Mesendoderm (in vitro differentiated cells): ENCODE results near the gene PLXNA3.

Experiments used
- DNase-seq: peaks from one replicate; pipeline ENCODE4 v3.0.0; 2013
- H2AK5ac ChIP-seq: 2 replicates; pipeline ENCODE4 v1.6.1; 2013; ENCODE audit warnings: low read length, inconsistent platforms
- H2BK120ac ChIP-seq: 2 replicates; pipeline ENCODE4 v1.6.1; 2013; ENCODE audit warnings: low read depth, mild to moderate bottlenecking, low read length, moderate library complexity, mixed read lengths
- H2BK15ac ChIP-seq: replicated peaks from 2 replicates; pipeline ENCODE4 v1.6.1; 2013; ENCODE audit warnings: low read depth, mild to moderate bottlenecking, moderate library complexity
- H2BK5ac ChIP-seq: 2 replicates; pipeline ENCODE4 v1.6.1; 2013; ENCODE audit warnings: low read length, inconsistent platforms
- H3K18ac ChIP-seq: 2 replicates; pipeline ENCODE4 v1.6.1; 2013; ENCODE audit warnings: mild to moderate bottlenecking, low read length, mixed read lengths
- H3K23ac ChIP-seq: one replicate; pipeline ENCODE4 v1.6.1; 2013; ENCODE audit warnings: low read length
- H3K27ac ChIP-seq: 2 replicates; pipeline ENCODE4 v1.5.1; 2013; ENCODE audit warnings: low read depth, mild to moderate bottlenecking, inconsistent platforms, low read length, moderate library complexity
- H3K27me3 ChIP-seq: 2 replicates; pipeline ENCODE4 v1.6.1; 2013; ENCODE audit warnings: low read length, control low read depth, mild to moderate bottlenecking, inconsistent platforms; ENCODE audit not compliant: insufficient read depth, poor library complexity
- H3K36me3 ChIP-seq: 2 replicates; pipeline ENCODE4 v1.6.1; 2013; ENCODE audit warnings: low read length, inconsistent platforms; ENCODE audit not compliant: control insufficient read depth, insufficient read depth
- H3K4ac ChIP-seq: one replicate; pipeline ENCODE4 v1.6.1; 2013; ENCODE audit warnings: low read depth, mild to moderate bottlenecking, low read length, moderate library complexity
- H3K4me1 ChIP-seq: 2 replicates; pipeline ENCODE4 v1.6.1; 2013; ENCODE audit warnings: low read depth, low read length, inconsistent platforms; ENCODE audit not compliant: control insufficient read depth
- H3K4me2 ChIP-seq: 2 replicates; pipeline ENCODE4 v1.6.1; 2013; ENCODE audit warnings: low read length
- H3K4me3 ChIP-seq: 2 replicates; pipeline ENCODE4 v1.5.1; 2013; ENCODE audit warnings: mild to moderate bottlenecking, low read length
- H3K56ac ChIP-seq: one replicate; pipeline ENCODE4 v1.6.1; 2013; ENCODE audit warnings: low read length
- H3K79me1 ChIP-seq: 2 replicates; pipeline ENCODE4 v1.6.1; 2013; ENCODE audit warnings: low read length, inconsistent platforms
- H3K79me2 ChIP-seq: 2 replicates; pipeline ENCODE4 v1.6.1; 2013; ENCODE audit warnings: mild to moderate bottlenecking, low read length; ENCODE audit not compliant: control insufficient read depth, insufficient read depth
- H3K9ac ChIP-seq: 2 replicates; pipeline ENCODE4 v1.6.1; 2013; ENCODE audit warnings: low read length, inconsistent platforms
- H4K5ac ChIP-seq: one replicate; pipeline ENCODE4 v1.6.1; 2013; ENCODE audit warnings: low read length
- H4K8ac ChIP-seq: one replicate; pipeline ENCODE4 v1.6.1; 2013; ENCODE audit warnings: low read depth, mild to moderate bottlenecking, control low read depth, low read length, moderate library complexity
- WGBS: extraction: QIAGEN DNeasy Blood & Tissue Kit; methylation state at CpG from one replicate; pipeline ENCODE4 v1.1.7; 2013; ENCODE audit warnings: low lambda C conversion rate, missing lambda C conversion rate; ENCODE audit not compliant: insufficient coverage; ENCODE audit errors: extremely low coverage; 5-methylcytosine and 5-hydroxymethylcytosine counted together

The PLXNA3 gene

DNA sequence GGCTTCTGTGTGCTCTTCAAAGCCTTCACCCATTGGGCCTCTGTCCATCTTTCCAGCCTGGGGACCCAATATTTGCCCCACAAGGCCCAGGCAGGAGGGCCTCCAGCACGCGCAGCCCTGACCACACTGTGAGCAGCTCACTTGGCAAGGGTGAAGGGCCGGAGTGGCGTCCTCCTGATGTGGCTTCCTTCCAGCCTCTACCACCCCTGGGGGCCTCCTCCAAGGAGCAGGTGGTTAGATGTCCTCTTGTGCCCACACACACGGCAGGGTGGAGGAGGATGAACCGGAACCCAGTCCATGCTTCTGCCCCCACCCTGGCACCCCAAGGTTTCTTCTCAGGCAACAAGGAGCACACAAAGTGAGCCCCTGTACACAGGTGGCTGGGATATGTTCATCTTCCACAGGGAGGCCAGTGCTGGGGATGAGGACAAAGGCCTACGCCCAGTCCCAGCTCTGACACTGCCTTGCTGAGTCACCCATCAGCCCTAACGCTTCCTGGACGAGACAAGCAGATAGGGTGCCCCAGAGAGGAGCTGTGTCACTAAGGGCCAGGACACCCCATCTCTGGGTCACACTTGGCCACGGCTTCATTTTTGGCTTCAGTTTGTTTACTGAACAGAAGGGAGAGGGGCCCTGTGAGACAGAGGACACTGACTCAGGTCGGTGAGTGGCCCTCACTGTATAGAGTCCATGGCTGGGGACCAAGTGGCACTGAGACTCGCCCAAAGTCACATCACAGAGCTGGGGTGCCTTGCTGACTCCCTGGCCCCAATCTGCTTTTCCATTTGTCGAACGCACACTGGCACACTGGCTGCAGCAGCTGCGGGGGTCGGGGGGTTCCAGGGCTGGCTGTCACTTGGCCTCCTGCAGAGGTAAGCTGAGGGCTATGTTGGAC lies 26.4 kb downstream of the PLXNA3 start:
- Histone ChIP-seq H2AK5ac (no peak overlapping the region), H4K5ac (no peak overlapping the region), H3K27me3 (no peaks in the 10 kb centered on the region), H3K18ac (no peak overlapping the region), H3K36me3 (no peaks in the 10 kb centered on the region), H3K4me3 (no peak overlapping the region), H2BK5ac (no peak overlapping the region), H3K27ac (no peak overlapping the region), H3K4me2 (no peak overlapping the region), H3K79me1 (no peaks in the 10 kb centered on the region), H2BK120ac (no peak overlapping the region), H3K23ac (no peak overlapping the region), H3K56ac (no peak overlapping the region), H2BK15ac (no peak overlapping the region), H3K79me2 (no peaks in the 10 kb centered on the region), H3K4me1 (no peaks in the 10 kb centered on the region), H3K9ac (no peak overlapping the region), H4K8ac (no peak overlapping the region), H3K4ac (no peak overlapping the region)
- no CpG with 5 or more reads among the region's 16 CpGs for WGBS
- no peak for DNase-seq

GRCh38 chrX:154485150-154486051 lies 27.3 kb downstream of the PLXNA3 start:
- Histone ChIP-seq H2AK5ac (no peak overlapping the region), H3K36me3 (no peaks in the 10 kb centered on the region), H3K27me3 (no peaks in the 10 kb centered on the region), H2BK15ac (no peak overlapping the region), H2BK5ac (no peak overlapping the region), H3K4ac (peak overlapping the region; percentile 71), H4K8ac (no peak overlapping the region), H3K9ac (peak overlapping the region; percentile 87), H3K18ac (no peak overlapping the region), H3K79me1 (no peaks in the 10 kb centered on the region), H3K4me2 (peak overlapping the region; percentile 40), H3K23ac (no peak overlapping the region), H4K5ac (no peak overlapping the region), H3K4me1 (no peaks in the 10 kb centered on the region), H2BK120ac (no peak overlapping the region), H3K4me3 (peak overlapping the region; percentile 56), H3K56ac (peak overlapping the region; percentile 91), H3K27ac (no peak overlapping the region), H3K79me2 (no peaks in the 10 kb centered on the region)
- peak; percentile 7 for DNase-seq
- WGBS, result no CpG with 5 or more reads among the region's 35 CpGs

DNA sequence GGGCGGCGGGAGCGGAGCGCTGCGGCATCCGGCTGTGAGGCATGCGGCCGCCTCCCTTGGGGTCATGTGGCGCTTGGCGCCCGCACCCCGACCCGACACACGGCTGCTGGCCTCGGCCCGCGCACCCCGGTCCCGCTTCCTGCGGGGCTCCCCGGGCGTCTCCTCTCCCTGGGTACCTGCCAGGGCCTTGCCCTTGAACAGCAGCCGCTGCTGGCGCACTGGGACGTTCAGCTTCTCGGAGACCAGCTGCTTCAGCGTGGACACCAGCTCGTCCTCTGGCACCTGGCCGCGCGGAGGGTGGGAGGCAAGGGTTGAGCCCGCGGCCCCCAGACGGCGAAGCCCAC lies 27.9 kb downstream of the PLXNA3 start:
- H3K27me3 ChIP-seq, result no peaks in the 10 kb centered on the region
- H3K27ac ChIP-seq, result no peak overlapping the region
- H4K5ac ChIP-seq, result no peak overlapping the region
- H3K9ac ChIP-seq, result peak overlapping the region; percentile 87
- H2BK120ac ChIP-seq, result no peak overlapping the region
- peak overlapping the region; percentile 71 for H3K4ac ChIP-seq
- peak overlapping the region; percentile 91 for H3K56ac ChIP-seq
- H3K79me2 ChIP-seq, result no peaks in the 10 kb centered on the region
- H3K4me2 ChIP-seq, result peak overlapping the region; percentile 40
- H2BK5ac ChIP-seq, result no peak overlapping the region
- peak overlapping the region; percentile 56 for H3K4me3 ChIP-seq
- H3K36me3 ChIP-seq, result no peaks in the 10 kb centered on the region
- H3K4me1 ChIP-seq, result no peaks in the 10 kb centered on the region
- H3K79me1 ChIP-seq, result no peaks in the 10 kb centered on the region
- peak; percentile 6 for DNase-seq
- peak overlapping the region; percentile 81 for H3K18ac ChIP-seq
- WGBS, result no CpG with 5 or more reads among the region's 35 CpGs
- H4K8ac ChIP-seq, result no peak overlapping the region
- no peak overlapping the region for H2BK15ac ChIP-seq
- no peak overlapping the region for H2AK5ac ChIP-seq
- no peak overlapping the region for H3K23ac ChIP-seq

DNA sequence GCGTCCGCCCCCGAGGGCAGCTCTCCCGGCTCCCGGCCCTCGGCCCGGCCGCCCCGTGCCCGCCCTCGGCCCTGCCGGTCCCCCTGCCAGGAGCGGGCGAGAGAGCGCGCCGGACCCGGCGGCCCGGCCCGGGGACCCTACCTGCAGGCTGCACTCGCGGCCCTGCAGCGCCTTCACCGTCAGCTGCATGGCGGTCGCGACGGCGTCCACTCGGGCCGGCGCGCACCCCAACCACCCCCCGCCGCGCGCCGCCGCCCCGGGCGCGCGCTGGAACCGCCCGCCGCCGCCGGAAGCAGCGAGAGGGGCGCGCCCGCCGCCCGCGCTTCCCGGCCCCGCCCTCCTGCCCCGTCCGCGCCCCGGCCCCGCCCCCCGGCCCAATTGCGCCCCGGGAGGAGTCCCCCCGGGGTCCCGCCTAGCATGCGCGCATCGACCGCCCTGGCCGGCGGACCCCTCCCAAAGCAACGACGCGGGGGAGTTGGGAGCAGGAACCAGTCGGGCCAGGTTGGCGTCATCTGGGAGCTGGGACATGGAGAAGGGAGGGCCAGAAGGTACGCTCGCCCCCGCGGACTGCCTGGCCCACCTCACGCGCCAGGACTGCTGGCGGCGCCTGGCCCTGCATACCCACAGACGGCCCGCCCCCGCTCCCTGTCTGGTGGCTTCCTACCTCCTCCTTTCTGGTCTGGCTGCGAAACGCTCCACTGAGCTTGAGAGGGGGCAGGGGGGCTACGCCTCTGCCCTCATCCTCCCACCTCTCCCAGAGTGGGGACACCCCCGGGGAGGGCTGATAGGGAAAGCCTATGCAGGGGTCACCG lies 28.5 kb downstream of the PLXNA3 start, which contains the start of gene UBL4A:
UBL4A (minus strand) TSS at position 220 of the 812 bp plus-strand sequence; CDS start at position 189, 31 bp downstream.
- H2BK5ac ChIP-seq, result no peak within 1 kb of the TSS
- H3K9ac ChIP-seq, result peak within 1 kb of the TSS; percentile 87
- no peak within 1 kb of the TSS for H4K8ac ChIP-seq
- H3K36me3 ChIP-seq, result no peaks in the 10 kb centered on the region
- no peak within 1 kb of the TSS for H2AK5ac ChIP-seq
- H3K4me1 ChIP-seq, result no peaks in the 10 kb centered on the region
- H3K18ac ChIP-seq, result peak within 1 kb of the TSS; percentile 81
- no peaks in the 10 kb centered on the region for H3K27me3 ChIP-seq
- no peak within 1 kb of the TSS for H4K5ac ChIP-seq
- WGBS, result no CpG with 5 or more reads among the region's 95 CpGs
- peak within 1 kb of the TSS; percentile 56 for H3K4me3 ChIP-seq
- peak within 1 kb of the TSS; percentile 40 for H3K4me2 ChIP-seq
- H2BK120ac ChIP-seq, result no peak within 1 kb of the TSS
- H3K27ac ChIP-seq, result no peak within 1 kb of the TSS
- H3K4ac ChIP-seq, result peak within 1 kb of the TSS; percentile 71
- no peaks in the 10 kb centered on the region for H3K79me2 ChIP-seq
- no peaks in the 10 kb centered on the region for H3K79me1 ChIP-seq
- H3K23ac ChIP-seq, result no peak within 1 kb of the TSS
- H3K56ac ChIP-seq, result peak within 1 kb of the TSS; percentile 91
- DNase-seq, result peak; percentile 60
- no peak within 1 kb of the TSS for H2BK15ac ChIP-seq

DNA sequence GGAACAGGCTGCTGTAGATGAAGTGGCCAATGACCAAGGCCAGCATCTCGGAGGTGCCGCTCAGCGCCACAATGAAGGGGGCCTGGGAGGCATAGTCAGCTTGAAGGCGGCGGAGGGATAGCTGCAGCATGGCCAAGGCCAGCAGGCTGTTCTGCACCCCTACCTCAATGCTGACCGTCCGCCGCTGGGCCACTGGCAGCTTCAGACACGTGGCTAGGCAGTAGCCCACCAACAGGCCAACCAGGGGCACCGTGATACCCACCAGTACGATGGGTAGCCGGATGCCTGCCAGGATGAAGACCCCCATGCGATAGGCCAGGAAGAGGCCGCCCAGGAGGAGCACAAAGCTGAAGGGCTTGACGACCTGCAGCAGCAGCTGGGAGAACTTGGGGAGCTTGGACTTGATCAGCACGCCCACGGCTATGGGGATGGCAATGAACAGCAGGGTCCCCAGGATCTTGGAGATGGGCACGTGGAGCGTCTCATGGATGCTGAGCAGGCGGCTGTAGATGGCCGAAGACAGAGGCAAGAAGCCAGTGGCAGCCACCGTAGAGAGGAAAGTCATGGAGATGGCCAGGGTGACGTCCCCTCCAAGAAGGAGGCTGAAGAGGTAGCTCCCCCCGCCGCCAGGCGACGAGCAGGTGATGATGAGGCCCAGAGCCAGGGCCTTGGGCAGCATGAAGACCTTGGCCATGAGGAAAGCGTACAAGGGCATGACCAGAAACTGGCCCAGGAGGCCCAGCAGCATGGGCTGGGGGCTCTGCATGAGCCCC lies 29.6 kb downstream of the PLXNA3 start:
- H2BK15ac ChIP-seq, result no peak overlapping the region
- no peaks in the 10 kb centered on the region for H3K79me1 ChIP-seq
- no CpG with 5 or more reads among the region's 28 CpGs for WGBS
- no peak overlapping the region for H4K8ac ChIP-seq
- no peaks in the 10 kb centered on the region for H3K27me3 ChIP-seq
- no peak overlapping the region for H2BK5ac ChIP-seq
- no peak overlapping the region for H3K18ac ChIP-seq
- H3K23ac ChIP-seq, result no peak overlapping the region
- H3K4ac ChIP-seq, result no peak overlapping the region
- H2BK120ac ChIP-seq, result no peak overlapping the region
- no peaks in the 10 kb centered on the region for H3K79me2 ChIP-seq
- no peaks in the 10 kb centered on the region for H3K4me1 ChIP-seq
- no peak overlapping the region for H3K4me3 ChIP-seq
- H4K5ac ChIP-seq, result no peak overlapping the region
- H3K56ac ChIP-seq, result no peak overlapping the region
- no peak overlapping the region for H3K4me2 ChIP-seq
- DNase-seq, result no peak
- no peaks in the 10 kb centered on the region for H3K36me3 ChIP-seq
- H3K9ac ChIP-seq, result no peak overlapping the region
- no peak overlapping the region for H2AK5ac ChIP-seq
- H3K27ac ChIP-seq, result no peak overlapping the region
